H1 (cell line): Measurements from ENCODE around the gene TMEM185B. TPM values are rescaled to one million over a fixed set of nuclear protein-coding genes. Genes with fewer than 3 reads are reported as not detected.

Source experiments
- CTCF ChIA-PET: fragments of 300-600 bp; sonication (Branson Sonifier 250); formaldehyde crosslinking; loops from one replicate; lab custom pipeline; 2021; ENCODE audit not compliant: partially characterized antibody; lab: Charles Lee
- POLR2A ChIA-PET: fragments of 300-600 bp; sonication (Branson Sonifier 250); formaldehyde crosslinking; loops from one replicate; lab custom pipeline; 2021; ENCODE audit warnings: inconsistent platforms; ENCODE audit not compliant: partially characterized antibody; lab: Charles Lee
- DNase-seq, 2 experiments: peaks; one replicate each; pipeline versions ENCODE4 v3.0.0 to v3.0.0-alpha.2; 2010 to 2022; ENCODE audit warnings: low spot score in 2 of 2, low read depth in 1 of 2, mixed read lengths in 1 of 2
- FAIRE-seq: peaks from 2 replicates; lab custom pipeline; 2011; peaks lifted over from hg19 to GRCh38; lab: Jason Lieb, UNC
- H2AFZ ChIP-seq: 2 replicates; pipeline ENCODE4 v1.8.1; 2012; ENCODE audit warnings: low read length, inconsistent platforms
- H2AK5ac ChIP-seq: 2 replicates; pipeline ENCODE4 v1.6.1; 2013; ENCODE audit warnings: low read depth, low read length
- H2BK120ac ChIP-seq: replicated peaks from 2 replicates; pipeline ENCODE3; 2013; ENCODE audit warnings: low read depth, low read length, inconsistent platforms
- H2BK12ac ChIP-seq: 2 replicates; pipeline ENCODE4 v1.6.1; 2013; ENCODE audit warnings: low read depth, low read length
- H2BK15ac ChIP-seq: 2 replicates; pipeline ENCODE4 v1.6.1; 2013; ENCODE audit warnings: low read length
- H2BK20ac ChIP-seq: 2 replicates; pipeline ENCODE4 v1.6.1; 2013; ENCODE audit warnings: low read length
- H2BK5ac ChIP-seq: 2 replicates; pipeline ENCODE4 v1.6.1; 2013; ENCODE audit warnings: low read depth, low read length
- H3K14ac ChIP-seq: 2 replicates; pipeline ENCODE4 v1.6.1; 2013; ENCODE audit warnings: inconsistent platforms; ENCODE audit not compliant: insufficient read length
- H3K18ac ChIP-seq: 2 replicates; pipeline ENCODE4 v1.6.1; 2013; ENCODE audit warnings: low read length; ENCODE audit errors: extremely low read depth
- H3K23ac ChIP-seq: 2 replicates; pipeline ENCODE4 v1.6.1; 2013; ENCODE audit warnings: inconsistent platforms; ENCODE audit not compliant: insufficient read length
- H3K23me2 ChIP-seq: 2 replicates; pipeline ENCODE4 v1.6.1; 2013; ENCODE audit warnings: low read depth, low read length
- H3K27ac ChIP-seq: 2 replicates; pipeline ENCODE4 v1.6.1; 2011; ENCODE audit warnings: low read depth, low read length, inconsistent platforms
- H3K27me3 ChIP-seq, 4 experiments: replicated peaks in 1 of 4; 1 replicate in 1 of 4; 2 replicates in 3 of 4; pipeline versions ENCODE4 v1.6.1 to v1.8.1; 2011 to 2013; ENCODE audit warnings: low read length in 3 of 4, mild to moderate bottlenecking in 3 of 4, inconsistent platforms in 2 of 4, mixed read lengths in 2 of 4, moderate library complexity in 1 of 4; ENCODE audit not compliant: control insufficient read depth in 3 of 4, insufficient read depth in 3 of 4; ENCODE audit errors: extremely low read depth in 1 of 4
- H3K36me3 ChIP-seq, 4 experiments: 2 replicates each; pipeline versions ENCODE4 v1.6.1 to v1.8.1; 2011 to 2013; ENCODE audit warnings: mild to moderate bottlenecking in 4 of 4, low read length in 3 of 4, moderate library complexity in 2 of 4, control low read depth in 1 of 4, inconsistent platforms in 1 of 4; ENCODE audit not compliant: insufficient read depth in 4 of 4, control insufficient read depth in 2 of 4
- H3K4ac ChIP-seq: replicated peaks from 2 replicates; pipeline ENCODE3; 2013; ENCODE audit warnings: low read length, low read depth, mixed read lengths, inconsistent platforms; ENCODE audit not compliant: insufficient read length
- H3K4me1 ChIP-seq, 4 experiments: replicated peaks in 1 of 4; 1 replicate in 1 of 4; 2 replicates in 3 of 4; pipeline versions ENCODE4 v1.6.1 to v1.8.1; 2011 to 2013; ENCODE audit warnings: low read length in 3 of 4, inconsistent platforms in 2 of 4, mixed read lengths in 1 of 4; ENCODE audit not compliant: insufficient read depth in 4 of 4, control insufficient read depth in 3 of 4
- H3K4me2 ChIP-seq, 2 experiments: 2 replicates each; pipeline versions ENCODE4 v1.6.1 to v1.8.1; 2011 to 2013; ENCODE audit warnings: low read depth in 2 of 2, low read length in 2 of 2, control low read depth in 1 of 2, inconsistent platforms in 1 of 2, mild to moderate bottlenecking in 1 of 2; ENCODE audit not compliant: insufficient read depth in 1 of 2
- H3K4me3 ChIP-seq, 4 experiments: fragments of 200-600, 300-600 bp in 1 of 4; sonication (generic), shearing (Covaris generic), sonication (Bioruptor Twin) in 1 of 4; 2 replicates each; pipeline versions ENCODE4 v1.5.1 to v1.8.1; 2011 to 2016; ENCODE audit warnings: low read length in 4 of 4, low read depth in 3 of 4, control low read depth in 2 of 4, inconsistent platforms in 2 of 4, mild to moderate bottlenecking in 2 of 4, mixed read lengths in 1 of 4, moderate library complexity in 1 of 4; ENCODE audit not compliant: insufficient read depth in 2 of 4; ENCODE audit errors: extremely low read depth in 1 of 4
- H3K56ac ChIP-seq: replicated peaks from 2 replicates; pipeline ENCODE3; 2013; ENCODE audit warnings: low read depth, mild to moderate bottlenecking, mixed read lengths, low read length, inconsistent platforms; ENCODE audit not compliant: insufficient read length
- H3K79me1 ChIP-seq: 2 replicates; pipeline ENCODE4 v1.6.1; 2013; ENCODE audit warnings: low read depth, low read length, control low read depth
- H3K79me2 ChIP-seq, 2 experiments: 2 replicates each; pipeline versions ENCODE4 v1.6.1 to v1.8.1; 2012 to 2013; ENCODE audit warnings: low read length in 2 of 2, mild to moderate bottlenecking in 2 of 2, inconsistent platforms in 1 of 2; ENCODE audit not compliant: insufficient read depth in 2 of 2, control insufficient read depth in 1 of 2
- H3K9ac ChIP-seq, 4 experiments: replicated peaks in 1 of 4; 1 replicate in 1 of 4; 2 replicates in 3 of 4; pipeline versions ENCODE4 v1.6.1 to v1.8.1; 2011 to 2013; ENCODE audit warnings: low read depth in 3 of 4, low read length in 3 of 4, control low read depth in 2 of 4, mild to moderate bottlenecking in 2 of 4, moderate library complexity in 2 of 4, inconsistent platforms in 1 of 4; ENCODE audit errors: extremely low read depth in 1 of 4
- H3K9me3 ChIP-seq, 2 experiments: 2 replicates each; pipeline versions ENCODE4 v1.6.1 to v1.8.1; 2012 to 2013; ENCODE audit warnings: mild to moderate bottlenecking in 2 of 2, moderate library complexity in 2 of 2, control low read depth in 1 of 2, inconsistent platforms in 1 of 2, low read depth in 1 of 2, low read length in 1 of 2, mixed read lengths in 1 of 2; ENCODE audit not compliant: insufficient read depth in 2 of 2
- H4K20me1 ChIP-seq, 2 experiments: replicated peaks in 1 of 2; 2 replicates each; pipeline versions ENCODE3 to v1.8.1; 2011 to 2013; ENCODE audit warnings: inconsistent platforms in 2 of 2, low read length in 2 of 2, mild to moderate bottlenecking in 1 of 2; ENCODE audit not compliant: insufficient read depth in 2 of 2, control insufficient read depth in 1 of 2
- H4K5ac ChIP-seq: 2 replicates; pipeline ENCODE4 v1.6.1; 2013; ENCODE audit warnings: low read length, low read depth, mixed read lengths, inconsistent platforms; ENCODE audit not compliant: insufficient read length
- H4K8ac ChIP-seq: 2 replicates; pipeline ENCODE4 v1.8.0; 2013; ENCODE audit warnings: mild to moderate bottlenecking, moderate library complexity, low read length, inconsistent platforms; ENCODE audit not compliant: insufficient read depth; ENCODE audit errors: extremely low read depth
- H4K91ac ChIP-seq: replicated peaks from 2 replicates; pipeline ENCODE3; 2013; ENCODE audit warnings: low read length, mixed read lengths, inconsistent platforms; ENCODE audit not compliant: insufficient read length
- BRCA1 ChIP-seq: IDR thresholded peaks from 2 replicates; pipeline ENCODE4 v1.6.1; 2012; ENCODE audit warnings: low read depth, low read length, improper control_type of control experiment
- EGR1 ChIP-seq: IDR thresholded peaks from 2 replicates; pipeline ENCODE4 v1.6.1; 2011; ENCODE audit warnings: low read depth, low read length, borderline replicate concordance
- KDM5A ChIP-seq: fragments of 200-600 bp; IDR thresholded peaks from 2 replicates; pipeline ENCODE4 v1.7.1; 2012; ENCODE audit warnings: mild to moderate bottlenecking, low read length, inconsistent platforms, mixed read lengths
- NRF1 ChIP-seq: IDR thresholded peaks from 2 replicates; pipeline ENCODE4 v1.6.1; 2011; ENCODE audit warnings: mild to moderate bottlenecking, low read depth, low read length, improper control_type of control experiment
- RNF2 ChIP-seq: fragments of 200-900, 300-1000 bp; sonication (generic); IDR thresholded peaks from 2 replicates; pipeline ENCODE4 v1.7.1; 2016; ENCODE audit warnings: borderline replicate concordance, low read depth, mild to moderate bottlenecking, antibody characterized with exemption, low read length; ENCODE audit not compliant: poor library complexity, severe bottlenecking; ENCODE audit errors: missing control alignments
- SIRT6 ChIP-seq: IDR thresholded peaks from one replicate; pipeline ENCODE4 v1.7.1; 2012; ENCODE audit warnings: low read length, inconsistent platforms
- WGBS, 2 experiments: shearing (Covaris generic) in 1 of 2; methylation state at CpG; one replicate each; pipeline versions ENCODE4 v1.1.6 to v1.1.7; 2013 to 2015; ENCODE audit warnings: low lambda C conversion rate in 2 of 2, mixed read lengths in 2 of 2, inconsistent platforms in 1 of 2, low coverage in 1 of 2, missing lambda C conversion rate in 1 of 2; ENCODE audit not compliant: insufficient replicate concordance in 2 of 2, insufficient coverage in 1 of 2, insufficient read length in 1 of 2; ENCODE audit errors: extremely low coverage in 1 of 2, missing lambda C conversion rate in 1 of 2; 5-methylcytosine and 5-hydroxymethylcytosine counted together
- polyA plus RNA-seq, 7 experiments: library from polyadenylated mRNA; depleted of rRNA in 3 of 7; stranded (reverse) in 5 of 7; unstranded in 2 of 7; fragments of >200 nt in 5 of 7; fragments of 200-250 nt in 2 of 7; gene quantifications; 1 replicate in 5 of 7; 2 replicates in 1 of 7; 4 replicates in 1 of 7; pipeline versions ENCODE4 v1.2.1 to v1.2.3, GENCODE V29; 2011 to 2013; ENCODE audit warnings: missing spikeins in 2 of 7, mixed read lengths in 2 of 7
- total RNA-seq: library from RNA; stranded (reverse); fragmentation: NEBNext Ultra II Directional; extraction: Animal tissue kit (Norgen Biotek cat#: 25700); gene quantifications from 2 replicates; pipeline ENCODE4 v1.2.1, GENCODE V29; 2021
- TF ChIP-seq, protein P1 (sequence below), 3 experiments: IDR thresholded peaks; 1 replicate in 2 of 3; 2 replicates in 1 of 3; pipeline versions ENCODE4 v1.5.1 to v1.6.1; 2011; ENCODE audit warnings: low read length in 3 of 3, mild to moderate bottlenecking in 3 of 3, inconsistent platforms in 2 of 3, low read depth in 1 of 3, moderate library complexity in 1 of 3; ENCODE audit not compliant: insufficient read depth in 1 of 3; ENCODE audit errors: control extremely low read depth in 1 of 3
- TF ChIP-seq, protein P2 (sequence below): IDR thresholded peaks from 2 replicates; pipeline ENCODE4 v1.6.1; 2011; ENCODE audit warnings: low read depth, mild to moderate bottlenecking, low read length; ENCODE audit not compliant: insufficient read depth

TMEM185B gene
- total and polyA plus RNA-seq, 2 of the 8 experiments (the other 6 are each of a cell fraction or from before 2014, with no cell fraction given), result 13.5 to 14.0 TPM

DNA sequence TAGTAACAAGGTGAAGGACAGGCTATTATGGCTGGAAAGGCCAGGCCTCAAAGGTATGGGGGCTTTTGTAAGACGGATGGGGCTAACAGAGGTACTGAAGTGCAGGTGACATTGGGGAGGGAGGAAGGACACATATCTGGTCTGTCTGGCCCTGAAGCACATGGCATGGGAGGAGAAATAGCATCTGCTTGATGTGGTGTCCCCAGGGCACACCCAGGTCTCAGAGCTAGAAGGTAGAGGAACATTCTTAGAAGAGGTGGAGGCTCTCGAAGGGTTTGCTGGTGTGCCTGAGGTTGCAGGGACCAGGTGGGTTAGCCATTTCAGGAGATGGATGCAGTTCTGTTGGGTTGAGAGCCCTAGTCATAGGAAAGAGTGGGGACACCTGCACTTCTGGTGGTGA lies 39.0 kb upstream of the TMEM185B start:
- Histone ChIP-seq H3K27ac (no peak overlapping the region), H4K20me1 (no peaks in the 10 kb centered on the region)

More for the DNA sequence above, 39.0 kb upstream of the TMEM185B start:
- H2AFZ ChIP-seq, result no peak overlapping the region
- no peaks in the 10 kb centered on the region for H3K79me1 ChIP-seq
- H2BK15ac ChIP-seq, result no peak overlapping the region
- no peak overlapping the region for H3K56ac ChIP-seq
- no peak for FAIRE-seq
- H2BK5ac ChIP-seq, result no peak overlapping the region
- no peak overlapping the region for H3K18ac ChIP-seq
- no peak overlapping the region for H3K14ac ChIP-seq
- H2BK12ac ChIP-seq, result no peak overlapping the region
- no peak for TF ChIP-seq SIRT6
- TF ChIP-seq BRCA1, result no peak
- TF ChIP-seq KDM5A, result no peak
- no peak for TF ChIP-seq RNF2
- TF ChIP-seq NRF1, result no peak
- TF ChIP-seq EGR1, result no peak
- TF ChIP-seq, protein P1, sequence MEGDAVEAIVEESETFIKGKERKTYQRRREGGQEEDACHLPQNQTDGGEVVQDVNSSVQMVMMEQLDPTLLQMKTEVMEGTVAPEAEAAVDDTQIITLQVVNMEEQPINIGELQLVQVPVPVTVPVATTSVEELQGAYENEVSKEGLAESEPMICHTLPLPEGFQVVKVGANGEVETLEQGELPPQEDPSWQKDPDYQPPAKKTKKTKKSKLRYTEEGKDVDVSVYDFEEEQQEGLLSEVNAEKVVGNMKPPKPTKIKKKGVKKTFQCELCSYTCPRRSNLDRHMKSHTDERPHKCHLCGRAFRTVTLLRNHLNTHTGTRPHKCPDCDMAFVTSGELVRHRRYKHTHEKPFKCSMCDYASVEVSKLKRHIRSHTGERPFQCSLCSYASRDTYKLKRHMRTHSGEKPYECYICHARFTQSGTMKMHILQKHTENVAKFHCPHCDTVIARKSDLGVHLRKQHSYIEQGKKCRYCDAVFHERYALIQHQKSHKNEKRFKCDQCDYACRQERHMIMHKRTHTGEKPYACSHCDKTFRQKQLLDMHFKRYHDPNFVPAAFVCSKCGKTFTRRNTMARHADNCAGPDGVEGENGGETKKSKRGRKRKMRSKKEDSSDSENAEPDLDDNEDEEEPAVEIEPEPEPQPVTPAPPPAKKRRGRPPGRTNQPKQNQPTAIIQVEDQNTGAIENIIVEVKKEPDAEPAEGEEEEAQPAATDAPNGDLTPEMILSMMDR (IDR thresholded peaks at IDR 0.05; ENCODE audit: control extremely low read depth in 1 of 3, insufficient read depth in 1 of 3, low read depth in 1 of 3, low read length in 3 of 3), result no peak
- TF ChIP-seq, protein P2, sequence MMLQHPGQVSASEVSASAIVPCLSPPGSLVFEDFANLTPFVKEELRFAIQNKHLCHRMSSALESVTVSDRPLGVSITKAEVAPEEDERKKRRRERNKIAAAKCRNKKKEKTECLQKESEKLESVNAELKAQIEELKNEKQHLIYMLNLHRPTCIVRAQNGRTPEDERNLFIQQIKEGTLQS, result no peak
- CTCF ChIA-PET, result interaction anchor here (0.6 to 2.7 kb wide), 3 partner anchors 12 to 1002 kb away, joined by 3 to 8 read pairs (median 5); no protein-coding TSS in a partner anchor
- H3K4me3 ChIP-seq, result no peak overlapping the region
- no peaks in the 10 kb centered on the region for H3K4me1 ChIP-seq
- no peak for DNase-seq
- no peak overlapping the region for H3K9ac ChIP-seq
- H2BK20ac ChIP-seq, result no peak overlapping the region
- H3K23ac ChIP-seq, result no peak overlapping the region
- H3K4ac ChIP-seq, result no peak overlapping the region
- no peak overlapping the region for H4K5ac ChIP-seq
- H3K79me2 ChIP-seq, result no peaks in the 10 kb centered on the region
- POLR2A ChIA-PET, result no interaction called here
- WGBS, 2 experiments, result 74% methylated on average over 2 of the region's 2 CpGs; no CpG with 5 or more reads in 1 of the 2 experiments
- H3K27me3 ChIP-seq, result no peaks in the 10 kb centered on the region
- no peak overlapping the region for H2AK5ac ChIP-seq
- H4K91ac ChIP-seq, result no peak overlapping the region
- H3K23me2 ChIP-seq, result no peaks in the 10 kb centered on the region
- no peaks in the 10 kb centered on the region for H3K36me3 ChIP-seq
- H4K8ac ChIP-seq, result no peak overlapping the region
- no peak overlapping the region for H2BK120ac ChIP-seq
- peaks cover 7 to 11% of the 10 kb centered on the region in 2 experiments; a peak in 2 of 4 replicates for H3K9me3 ChIP-seq
- H3K4me2 ChIP-seq, result no peak overlapping the region
